ENCODE measurements around the gene METTL24.

Gene METTL24

DNA sequence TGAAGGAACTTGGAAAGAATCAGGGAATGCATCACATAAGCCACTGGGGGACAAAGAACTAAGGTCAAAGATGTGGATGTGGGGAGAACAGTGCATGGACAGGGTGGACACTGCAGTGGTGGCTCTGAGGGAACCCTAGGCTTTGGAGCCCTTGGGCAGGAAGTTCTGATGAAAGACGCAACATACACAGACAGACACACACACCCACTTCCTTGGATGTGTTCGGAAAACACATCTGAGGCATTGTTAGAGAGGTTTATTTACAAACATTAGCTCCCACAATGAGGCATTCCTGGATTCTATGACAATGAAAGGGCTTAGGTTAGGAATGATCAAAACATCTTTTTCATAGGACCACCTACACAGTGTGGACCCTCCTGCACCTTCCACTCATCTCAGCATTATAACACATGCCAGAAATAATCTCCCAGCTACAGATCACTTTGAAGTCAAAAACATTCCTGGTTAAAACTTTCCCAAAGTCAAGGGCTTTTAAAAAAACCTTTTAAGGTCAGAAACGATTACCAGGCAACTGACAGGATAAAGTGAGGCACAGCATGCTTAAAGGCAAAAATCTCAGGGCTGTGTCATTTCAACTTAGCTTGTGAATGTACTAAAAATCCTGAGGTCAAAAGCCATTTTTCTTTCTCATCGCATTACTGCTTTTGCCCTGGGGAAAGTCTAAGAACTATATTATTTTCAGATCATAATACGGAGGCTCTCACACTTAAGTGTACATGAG is 6.4 kb upstream of the METTL24 start:
- TF ChIP-seq, protein P1, sequence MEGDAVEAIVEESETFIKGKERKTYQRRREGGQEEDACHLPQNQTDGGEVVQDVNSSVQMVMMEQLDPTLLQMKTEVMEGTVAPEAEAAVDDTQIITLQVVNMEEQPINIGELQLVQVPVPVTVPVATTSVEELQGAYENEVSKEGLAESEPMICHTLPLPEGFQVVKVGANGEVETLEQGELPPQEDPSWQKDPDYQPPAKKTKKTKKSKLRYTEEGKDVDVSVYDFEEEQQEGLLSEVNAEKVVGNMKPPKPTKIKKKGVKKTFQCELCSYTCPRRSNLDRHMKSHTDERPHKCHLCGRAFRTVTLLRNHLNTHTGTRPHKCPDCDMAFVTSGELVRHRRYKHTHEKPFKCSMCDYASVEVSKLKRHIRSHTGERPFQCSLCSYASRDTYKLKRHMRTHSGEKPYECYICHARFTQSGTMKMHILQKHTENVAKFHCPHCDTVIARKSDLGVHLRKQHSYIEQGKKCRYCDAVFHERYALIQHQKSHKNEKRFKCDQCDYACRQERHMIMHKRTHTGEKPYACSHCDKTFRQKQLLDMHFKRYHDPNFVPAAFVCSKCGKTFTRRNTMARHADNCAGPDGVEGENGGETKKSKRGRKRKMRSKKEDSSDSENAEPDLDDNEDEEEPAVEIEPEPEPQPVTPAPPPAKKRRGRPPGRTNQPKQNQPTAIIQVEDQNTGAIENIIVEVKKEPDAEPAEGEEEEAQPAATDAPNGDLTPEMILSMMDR (conservative IDR thresholded peaks at IDR 0.05; ENCODE audit: control insufficient read depth, insufficient read depth, low read depth, low read length), result no peak
- no peak for DNase-seq (ENCODE audit: low read depth)
- H3K4me3 ChIP-seq (ENCODE audit: control insufficient read depth, low read depth, low read length), result no peak overlapping the region

DNA sequence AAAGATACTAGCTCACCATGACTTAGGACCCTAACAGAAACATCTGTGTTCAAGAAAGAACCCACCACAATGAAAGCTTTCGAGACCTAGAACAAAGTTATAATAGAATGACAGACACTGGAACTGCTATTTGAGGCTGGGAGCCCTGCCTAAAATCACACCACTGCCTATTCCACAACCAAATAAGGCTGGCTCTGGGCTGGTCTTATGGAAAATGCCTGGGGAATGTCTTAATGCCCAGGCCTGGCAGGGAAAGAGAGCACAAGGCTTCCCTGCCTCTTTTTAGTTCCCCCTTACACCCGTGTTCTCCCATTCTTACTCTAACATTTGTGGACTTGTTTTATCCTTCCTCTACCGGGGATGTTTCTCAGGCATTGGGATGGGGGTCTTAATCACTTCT is 5.6 kb upstream of the METTL24 start:
- no peak overlapping the region for H3K4me3 ChIP-seq (ENCODE audit: control insufficient read depth, low read depth, low read length)
- TF ChIP-seq, protein P1 (conservative IDR thresholded peaks at IDR 0.05; ENCODE audit: control insufficient read depth, insufficient read depth, low read depth, low read length), result no peak
- no peak for DNase-seq (ENCODE audit: low read depth)

DNA sequence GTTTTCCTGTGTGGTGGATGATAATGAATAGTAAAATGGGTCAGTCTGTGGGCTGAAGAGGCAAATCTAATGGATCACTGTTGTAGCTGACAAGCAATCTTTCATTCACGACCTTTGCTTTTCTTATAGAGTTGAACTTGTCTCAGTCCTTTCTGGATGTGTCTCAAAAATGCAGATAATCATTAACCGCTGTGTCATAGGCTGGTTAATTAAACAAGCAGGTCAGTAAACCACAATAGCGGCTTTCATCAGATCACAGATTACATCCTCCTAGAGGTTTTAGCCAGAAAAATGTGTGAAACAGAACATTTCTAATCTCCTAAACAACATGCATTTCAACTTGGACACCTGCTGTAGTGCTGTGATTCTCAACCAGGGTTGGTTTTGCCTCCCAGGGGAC is 2.5 kb upstream of the METTL24 start:
- H3K4me3 ChIP-seq (ENCODE audit: control insufficient read depth, low read depth, low read length), result no peak overlapping the region
- no peak for DNase-seq (ENCODE audit: low read depth)
- TF ChIP-seq, protein P1 (conservative IDR thresholded peaks at IDR 0.05; ENCODE audit: control insufficient read depth, insufficient read depth, low read depth, low read length), result no peak

DNA sequence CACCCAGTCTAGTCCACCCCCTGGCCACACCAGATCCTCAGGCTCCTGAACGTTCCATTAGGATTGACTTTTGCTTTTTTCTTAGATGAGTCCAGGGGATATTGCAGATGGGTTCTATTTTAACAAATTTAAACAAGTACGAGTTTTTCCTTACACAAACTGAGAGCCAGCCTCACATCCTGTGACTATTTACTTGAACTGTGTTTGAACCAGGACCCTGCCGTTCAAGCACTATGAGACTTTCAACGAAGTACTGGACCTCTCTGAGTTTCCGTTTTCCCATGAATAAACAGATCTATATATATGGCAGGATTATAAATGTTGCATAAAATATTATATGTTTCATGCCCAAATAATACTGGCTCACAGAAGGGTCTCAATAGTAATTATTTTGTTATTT is 1.4 kb upstream of the METTL24 start:
- no peak for DNase-seq (ENCODE audit: low read depth)
- H3K4me3 ChIP-seq (ENCODE audit: control insufficient read depth, low read depth, low read length), result no peak overlapping the region
- TF ChIP-seq, protein P1 (conservative IDR thresholded peaks at IDR 0.05; ENCODE audit: control insufficient read depth, insufficient read depth, low read depth, low read length), result no peak

DNA sequence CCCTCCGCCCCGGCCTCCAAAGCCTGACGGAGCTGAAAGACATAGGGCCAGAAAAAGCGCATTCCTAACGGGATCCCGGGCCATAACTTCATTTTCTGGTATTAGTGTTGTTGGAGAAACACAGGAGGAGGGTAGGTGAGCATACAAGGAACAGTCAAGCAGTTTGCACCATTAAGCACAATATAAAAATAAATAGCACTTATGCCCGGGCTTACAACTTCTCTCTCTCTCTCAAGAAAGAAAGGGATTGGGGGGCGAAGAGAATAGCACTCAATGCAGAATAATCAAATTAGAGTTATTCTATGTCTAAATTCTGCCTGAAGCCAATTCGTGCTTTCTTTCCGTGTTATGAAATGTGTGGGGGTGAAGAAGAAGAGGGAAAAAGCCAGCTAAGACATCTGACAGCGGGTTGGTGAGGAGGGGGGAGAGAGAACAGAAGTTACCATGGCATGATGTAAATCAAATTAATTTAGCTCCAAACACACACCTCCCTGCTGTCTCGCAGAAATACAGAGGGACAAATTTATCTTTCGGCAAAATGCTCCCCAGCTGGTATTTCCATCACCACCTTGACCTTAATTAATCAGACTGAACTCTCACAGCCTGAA is 508 bp upstream of the METTL24 start:
- TF ChIP-seq, protein P1 (conservative IDR thresholded peaks at IDR 0.05; ENCODE audit: control insufficient read depth, insufficient read depth, low read depth, low read length), result no peak
- no peak for DNase-seq (ENCODE audit: low read depth)
- peak overlapping the region; percentile 15 for H3K4me3 ChIP-seq (ENCODE audit: control insufficient read depth, low read depth, low read length)

DNA sequence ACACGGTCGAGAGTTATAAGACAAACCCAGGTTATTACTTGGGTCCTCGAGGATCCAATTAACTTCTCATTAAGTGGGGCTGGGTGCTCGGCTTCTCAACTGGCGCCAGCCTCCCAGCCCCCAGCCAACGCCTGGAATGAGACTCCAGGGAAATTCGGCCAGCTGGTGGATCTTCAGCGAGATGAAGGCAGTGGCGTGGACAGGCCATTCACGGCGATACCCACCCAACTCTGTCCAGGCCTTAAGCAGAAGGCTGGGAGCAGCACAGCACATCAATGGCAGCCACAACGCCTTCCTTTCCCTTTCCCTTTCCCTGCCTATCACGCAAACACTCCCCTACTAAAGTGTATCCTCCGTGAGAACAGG is 868 bp downstream of the METTL24 start:
- TF ChIP-seq, protein P1 (conservative IDR thresholded peaks at IDR 0.05; ENCODE audit: control insufficient read depth, insufficient read depth, low read depth, low read length), result no peak
- DNase-seq (ENCODE audit: low read depth), result peak; percentile 3

More for the DNA sequence above, 868 bp downstream of the METTL24 start:
- peak overlapping the region; percentile 39 for H3K4me3 ChIP-seq (ENCODE audit: control insufficient read depth, low read depth, low read length)
